ENCODE data around the gene HIGD1C. TPM values are rescaled to one million over a fixed set of nuclear protein-coding genes. Genes with fewer than 3 reads are reported as not detected.

HIGD1C gene
- total RNA-seq, 1 donor from 2014 or later: not detected

DNA sequence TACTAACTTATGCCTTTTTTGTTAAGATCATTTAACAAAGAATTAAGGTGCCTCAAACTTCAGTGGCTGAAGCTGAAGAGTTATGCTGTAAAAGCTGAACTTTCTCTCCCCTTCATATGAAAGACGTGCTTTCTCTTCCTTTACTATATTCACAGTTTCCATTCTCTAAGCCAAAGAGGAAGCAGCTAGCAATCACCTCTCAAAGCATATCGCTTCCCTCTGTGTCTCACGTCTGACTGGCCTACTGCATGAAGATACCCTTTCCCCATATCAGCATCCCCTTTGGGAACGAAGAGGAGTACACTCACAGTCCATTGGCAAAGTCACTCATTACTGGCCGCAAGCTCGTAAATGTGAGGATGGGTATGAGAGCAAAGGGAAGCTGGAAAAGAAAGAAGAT, 38.9 kb downstream of the HIGD1C start:
- H3K9me3 ChIP-seq (ENCODE audit: control insufficient read depth in 3 of 3, low read length in 3 of 3): no peaks in the 10 kb centered on the region
- no peak overlapping the region for H3K27ac ChIP-seq (ENCODE audit: low read depth, low read length)
- no peak overlapping the region for H3K9ac ChIP-seq (ENCODE audit: low read depth in 1 of 3, low read length in 3 of 3)
- H3K27me3 ChIP-seq (ENCODE audit: control insufficient read depth in 3 of 3, insufficient read depth in 3 of 3, low read length in 3 of 3): no peaks in the 10 kb centered on the region
- peaks cover 5 to 11% (median 9%) of the 10 kb centered on the region in 3 donors for H3K4me1 ChIP-seq (ENCODE audit: control insufficient read depth in 3 of 3, insufficient read depth in 3 of 3, low read length in 3 of 3)
- no peak overlapping the region for H3K4me3 ChIP-seq (ENCODE audit: low read length in 3 of 3)
- H3K36me3 ChIP-seq (ENCODE audit: control insufficient read depth in 3 of 3, insufficient read depth in 3 of 3, low read length in 3 of 3): peaks cover 46 to 60% (median 57%) of the 10 kb centered on the region in 3 donors

DNA sequence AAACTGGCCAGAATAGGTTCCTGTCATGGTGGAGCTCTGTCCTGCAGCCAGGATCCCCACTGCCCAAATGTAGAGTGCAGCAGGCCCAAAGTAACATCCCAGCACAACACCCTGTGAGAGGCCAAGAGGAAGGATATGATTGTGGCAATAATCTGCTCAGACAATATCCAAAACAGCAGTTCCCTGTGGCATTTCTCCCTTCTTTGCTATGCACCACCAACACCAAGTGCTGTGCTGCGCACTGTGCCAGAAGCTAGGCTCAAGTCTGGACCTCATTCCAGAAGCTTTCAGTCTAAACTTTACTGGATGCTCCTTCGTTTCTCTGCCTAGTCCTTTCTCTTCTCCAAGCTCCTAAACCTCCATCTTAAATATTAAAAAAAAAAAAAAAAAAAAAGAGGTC, 40.5 kb downstream of the HIGD1C start:
- H3K36me3 ChIP-seq (ENCODE audit: control insufficient read depth in 3 of 3, insufficient read depth in 3 of 3, low read length in 3 of 3): peaks cover 56 to 65% (median 64%) of the 10 kb centered on the region in 3 donors
- no peaks in the 10 kb centered on the region for H3K9me3 ChIP-seq (ENCODE audit: control insufficient read depth in 3 of 3, low read length in 3 of 3)
- no peak overlapping the region for H3K9ac ChIP-seq (ENCODE audit: low read depth in 1 of 3, low read length in 3 of 3)
- peaks cover 0 to 3% (median 0%) of the 10 kb centered on the region in 3 donors for H3K4me1 ChIP-seq (ENCODE audit: control insufficient read depth in 3 of 3, insufficient read depth in 3 of 3, low read length in 3 of 3)
- no peak overlapping the region for H3K4me3 ChIP-seq (ENCODE audit: low read length in 3 of 3)
- no peak overlapping the region for H3K27ac ChIP-seq (ENCODE audit: low read depth, low read length)
- no peaks in the 10 kb centered on the region for H3K27me3 ChIP-seq (ENCODE audit: control insufficient read depth in 3 of 3, insufficient read depth in 3 of 3, low read length in 3 of 3)

DNA sequence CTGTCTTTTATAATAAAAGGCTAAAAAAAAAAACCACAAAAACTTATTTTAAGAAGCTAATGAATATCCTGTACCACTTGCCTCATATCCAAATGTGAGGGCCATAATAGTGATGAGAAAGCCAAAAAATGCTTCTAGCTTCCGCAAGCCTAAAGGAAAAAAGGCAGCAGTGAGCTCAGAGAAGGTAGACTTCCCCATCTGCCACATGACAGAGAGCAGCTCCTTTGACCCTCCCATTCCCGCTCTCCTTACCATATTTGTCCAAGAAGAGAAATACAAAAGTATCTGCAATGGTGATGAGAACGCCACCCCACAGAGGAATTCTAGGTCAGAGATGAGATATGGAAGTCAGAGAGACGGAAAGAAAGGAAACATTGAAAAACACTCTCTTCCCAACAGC, 46.7 kb downstream of the HIGD1C start:
- Histone ChIP-seq H3K36me3 (ENCODE audit: control insufficient read depth in 3 of 3, insufficient read depth in 3 of 3, low read length in 3 of 3) (peaks cover 41 to 56% (median 50%) of the 10 kb centered on the region in 3 donors), H3K27me3 (ENCODE audit: control insufficient read depth in 3 of 3, insufficient read depth in 3 of 3, low read length in 3 of 3) (no peaks in the 10 kb centered on the region), H3K9ac (ENCODE audit: low read depth in 1 of 3, low read length in 3 of 3) (no peak overlapping the region), H3K27ac (ENCODE audit: low read depth, low read length) (no peak overlapping the region), H3K4me1 (ENCODE audit: control insufficient read depth in 3 of 3, insufficient read depth in 3 of 3, low read length in 3 of 3) (no peaks in the 10 kb centered on the region), H3K9me3 (ENCODE audit: control insufficient read depth in 3 of 3, low read length in 3 of 3) (no peaks in the 10 kb centered on the region), H3K4me3 (ENCODE audit: low read length in 3 of 3) (no peak overlapping the region)

- H3K9me3 ChIP-seq (ENCODE audit: control insufficient read depth in 3 of 3, low read length in 3 of 3): no peaks in the 10 kb centered on the region
- H3K4me3 ChIP-seq (ENCODE audit: low read length in 3 of 3): no peak overlapping the region
- H3K9ac ChIP-seq (ENCODE audit: low read depth in 1 of 3, low read length in 3 of 3): no peak overlapping the region
- H3K27ac ChIP-seq (ENCODE audit: low read depth, low read length): no peak overlapping the region
- peaks cover 42 to 56% (median 54%) of the 10 kb centered on the region in 3 donors for H3K36me3 ChIP-seq (ENCODE audit: control insufficient read depth in 3 of 3, insufficient read depth in 3 of 3, low read length in 3 of 3)
- no peaks in the 10 kb centered on the region for H3K4me1 ChIP-seq (ENCODE audit: control insufficient read depth in 3 of 3, insufficient read depth in 3 of 3, low read length in 3 of 3)
- no peaks in the 10 kb centered on the region for H3K27me3 ChIP-seq (ENCODE audit: control insufficient read depth in 3 of 3, insufficient read depth in 3 of 3, low read length in 3 of 3)
Observed at GRCh38 chr12:51000245-51000644, 47.9 kb downstream of the HIGD1C start.

GRCh38 chr12:51001799-51002198, 49.5 kb downstream of the HIGD1C start:
- no peak overlapping the region for H3K4me3 ChIP-seq (ENCODE audit: low read length in 3 of 3)
- H3K27me3 ChIP-seq (ENCODE audit: control insufficient read depth in 3 of 3, insufficient read depth in 3 of 3, low read length in 3 of 3): no peaks in the 10 kb centered on the region
- H3K9me3 ChIP-seq (ENCODE audit: control insufficient read depth in 3 of 3, low read length in 3 of 3): no peaks in the 10 kb centered on the region
- H3K27ac ChIP-seq (ENCODE audit: low read depth, low read length): no peak overlapping the region
- H3K4me1 ChIP-seq (ENCODE audit: control insufficient read depth in 3 of 3, insufficient read depth in 3 of 3, low read length in 3 of 3): no peaks in the 10 kb centered on the region
- peaks cover 42 to 51% (median 50%) of the 10 kb centered on the region in 3 donors for H3K36me3 ChIP-seq (ENCODE audit: control insufficient read depth in 3 of 3, insufficient read depth in 3 of 3, low read length in 3 of 3)
- no peak overlapping the region for H3K9ac ChIP-seq (ENCODE audit: low read depth in 1 of 3, low read length in 3 of 3)

- H3K9me3 ChIP-seq (ENCODE audit: control insufficient read depth in 3 of 3, low read length in 3 of 3): no peaks in the 10 kb centered on the region
- no peak overlapping the region for H3K4me3 ChIP-seq (ENCODE audit: low read length in 3 of 3)
- H3K36me3 ChIP-seq (ENCODE audit: control insufficient read depth in 3 of 3, insufficient read depth in 3 of 3, low read length in 3 of 3): peaks cover 34 to 45% (median 43%) of the 10 kb centered on the region in 3 donors
- H3K27me3 ChIP-seq (ENCODE audit: control insufficient read depth in 3 of 3, insufficient read depth in 3 of 3, low read length in 3 of 3): no peaks in the 10 kb centered on the region
- H3K4me1 ChIP-seq (ENCODE audit: control insufficient read depth in 3 of 3, insufficient read depth in 3 of 3, low read length in 3 of 3): peaks cover 0 to 2% (median 2%) of the 10 kb centered on the region in 3 donors
- no peak overlapping the region for H3K27ac ChIP-seq (ENCODE audit: low read depth, low read length)
- H3K9ac ChIP-seq (ENCODE audit: low read depth in 1 of 3, low read length in 3 of 3): no peak overlapping the region
Observed at GRCh38 chr12:51004504-51004903, 52.2 kb downstream of the HIGD1C start.

DNA sequence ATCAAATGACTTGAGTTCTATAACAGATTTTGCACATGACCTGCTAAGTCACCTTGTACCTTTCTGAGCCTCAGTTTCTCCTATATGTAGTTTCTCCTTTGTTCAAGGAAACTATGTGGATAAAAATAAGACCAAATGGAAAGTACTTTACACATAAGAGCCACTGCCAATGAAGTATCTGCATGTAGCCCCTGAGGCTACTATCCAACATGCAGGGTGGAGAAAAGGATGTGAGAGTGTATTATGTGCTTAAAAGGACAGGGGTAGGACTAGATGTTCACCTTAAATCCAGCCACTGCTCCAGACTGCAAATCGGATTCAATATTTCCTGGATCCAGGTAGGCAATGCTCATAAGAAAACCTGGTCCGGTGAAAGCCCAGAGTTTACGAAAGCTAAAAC, 52.7 kb downstream of the HIGD1C start:
- Histone ChIP-seq H3K27ac (ENCODE audit: low read depth, low read length) (no peak overlapping the region), H3K4me3 (ENCODE audit: low read length in 3 of 3) (no peak overlapping the region), H3K9me3 (ENCODE audit: control insufficient read depth in 3 of 3, low read length in 3 of 3) (no peaks in the 10 kb centered on the region), H3K27me3 (ENCODE audit: control insufficient read depth in 3 of 3, insufficient read depth in 3 of 3, low read length in 3 of 3) (no peaks in the 10 kb centered on the region), H3K9ac (ENCODE audit: low read depth in 1 of 3, low read length in 3 of 3) (no peak overlapping the region), H3K36me3 (ENCODE audit: control insufficient read depth in 3 of 3, insufficient read depth in 3 of 3, low read length in 3 of 3) (peaks cover 34 to 43% (median 40%) of the 10 kb centered on the region in 3 donors), H3K4me1 (ENCODE audit: control insufficient read depth in 3 of 3, insufficient read depth in 3 of 3, low read length in 3 of 3) (peaks cover 0 to 6% (median 5%) of the 10 kb centered on the region in 3 donors)

- H3K4me3 ChIP-seq (ENCODE audit: low read length in 3 of 3): no peak overlapping the region
- no peaks in the 10 kb centered on the region for H3K27me3 ChIP-seq (ENCODE audit: control insufficient read depth in 3 of 3, insufficient read depth in 3 of 3, low read length in 3 of 3)
- H3K9ac ChIP-seq (ENCODE audit: low read depth in 1 of 3, low read length in 3 of 3): no peak overlapping the region
- H3K9me3 ChIP-seq (ENCODE audit: control insufficient read depth in 3 of 3, low read length in 3 of 3): no peaks in the 10 kb centered on the region
- H3K36me3 ChIP-seq (ENCODE audit: control insufficient read depth in 3 of 3, insufficient read depth in 3 of 3, low read length in 3 of 3): peaks cover 27 to 37% (median 34%) of the 10 kb centered on the region in 3 donors
- H3K4me1 ChIP-seq (ENCODE audit: control insufficient read depth in 3 of 3, insufficient read depth in 3 of 3, low read length in 3 of 3): peaks cover 0 to 6% (median 5%) of the 10 kb centered on the region in 3 donors
- H3K27ac ChIP-seq (ENCODE audit: low read depth, low read length): no peak overlapping the region
Observed at GRCh38 chr12:51005671-51006070, 53.3 kb downstream of the HIGD1C start.

DNA sequence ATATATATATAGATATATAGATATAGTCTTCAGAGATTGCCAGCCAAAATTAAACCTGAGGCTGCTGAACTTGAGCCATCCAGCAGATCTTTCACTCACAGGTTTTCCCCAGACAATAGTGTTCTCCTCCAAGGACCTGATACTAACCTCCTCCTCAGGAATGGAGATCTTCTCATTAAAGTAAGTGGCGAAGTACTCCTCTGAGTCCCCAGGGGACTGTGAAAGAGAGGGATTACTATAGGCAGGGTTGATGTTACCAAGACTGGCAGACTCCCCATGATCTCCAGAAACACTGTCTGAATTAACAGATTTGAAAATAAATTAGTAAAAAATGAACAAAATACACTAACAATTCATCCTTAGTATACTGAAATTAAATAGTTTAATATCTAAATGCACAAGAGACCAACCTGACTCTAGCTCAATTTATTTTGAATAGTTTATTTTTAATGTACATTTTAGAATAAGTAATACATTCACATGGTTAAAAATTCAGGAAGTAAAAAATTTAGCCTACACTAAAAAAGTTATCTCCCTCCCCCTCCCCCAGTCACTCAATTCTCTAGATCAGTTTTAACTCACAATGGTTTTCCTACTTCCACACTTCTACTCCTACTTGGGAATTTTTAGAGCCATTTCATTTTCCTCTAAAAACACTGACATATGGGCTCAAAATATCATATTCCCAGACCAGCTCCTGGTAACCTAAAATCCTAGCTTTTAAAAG, 56.1 kb downstream of the HIGD1C start:
- H3K36me3 ChIP-seq (ENCODE audit: control insufficient read depth in 3 of 3, insufficient read depth in 3 of 3, low read length in 3 of 3): peaks cover 24 to 27% (median 26%) of the 10 kb centered on the region in 3 donors
- peaks cover 7 to 12% (median 9%) of the 10 kb centered on the region in 3 donors for H3K4me1 ChIP-seq (ENCODE audit: control insufficient read depth in 3 of 3, insufficient read depth in 3 of 3, low read length in 3 of 3)
- no peaks in the 10 kb centered on the region for H3K27me3 ChIP-seq (ENCODE audit: control insufficient read depth in 3 of 3, insufficient read depth in 3 of 3, low read length in 3 of 3)
- no peaks in the 10 kb centered on the region for H3K9me3 ChIP-seq (ENCODE audit: control insufficient read depth in 3 of 3, low read length in 3 of 3)
- peak overlapping the region; percentile 15 to 48 (median 37) for H3K4me3 ChIP-seq (ENCODE audit: low read length in 3 of 3)
- peak overlapping the region; percentile 79 for H3K27ac ChIP-seq (ENCODE audit: low read depth, low read length)
- H3K9ac ChIP-seq (ENCODE audit: low read depth in 1 of 3, low read length in 3 of 3): peak overlapping the region; percentile 47 to 70 (median 47)

- Histone ChIP-seq H3K4me3 (ENCODE audit: low read length in 3 of 3) (peak overlapping the region; percentile 15 to 48 (median 37)), H3K9ac (ENCODE audit: low read depth in 1 of 3, low read length in 3 of 3) (peak overlapping the region; percentile 47 to 70 (median 47))
Observed at GRCh38 chr12:51009056-51009440, 56.7 kb downstream of the HIGD1C start.

More at GRCh38 chr12:51009056-51009440, 56.7 kb downstream of the HIGD1C start:
- no peaks in the 10 kb centered on the region for H3K9me3 ChIP-seq (ENCODE audit: control insufficient read depth in 3 of 3, low read length in 3 of 3)
- no peaks in the 10 kb centered on the region for H3K27me3 ChIP-seq (ENCODE audit: control insufficient read depth in 3 of 3, insufficient read depth in 3 of 3, low read length in 3 of 3)
- H3K4me1 ChIP-seq (ENCODE audit: control insufficient read depth in 3 of 3, insufficient read depth in 3 of 3, low read length in 3 of 3): peaks cover 9 to 16% (median 11%) of the 10 kb centered on the region in 3 donors
- H3K27ac ChIP-seq (ENCODE audit: low read depth, low read length): peak overlapping the region; percentile 79
- peaks cover 24 to 27% (median 26%) of the 10 kb centered on the region in 3 donors for H3K36me3 ChIP-seq (ENCODE audit: control insufficient read depth in 3 of 3, insufficient read depth in 3 of 3, low read length in 3 of 3)

Data from skeletal muscle tissue (tissue), 4 donors.